OCI-LY1 (cell line): ENCODE results near the gene EFHD1.

Source experiments
- H2AFZ ChIP-seq: fragments of 200-600 bp; sonication (generic), shearing (Covaris generic); 2 replicates; pipeline ENCODE4 v1.6.0; 2014; ENCODE audit warnings: antibody characterized with exemption, mild to moderate bottlenecking, low read length
- H3F3A ChIP-seq: fragments of 200-600 bp; sonication (generic), shearing (Covaris generic); 2 replicates; pipeline ENCODE4 v1.6.0; 2014; ENCODE audit warnings: mild to moderate bottlenecking, antibody characterized with exemption, low read length, moderate library complexity; ENCODE audit not compliant: insufficient read depth
- H3K27ac ChIP-seq: fragments of 200-600 bp; sonication (generic); 2 replicates; pipeline ENCODE4 v1.5.1; 2014; ENCODE audit warnings: low read length, mixed run types, mild to moderate bottlenecking, low read depth; ENCODE audit not compliant: poor library complexity, severe bottlenecking
- H3K27me3 ChIP-seq: fragments of 200-600 bp; sonication (generic); 2 replicates; pipeline ENCODE4 v1.6.0; 2014; ENCODE audit warnings: antibody characterized with exemption, mild to moderate bottlenecking, low read length, moderate library complexity; ENCODE audit not compliant: insufficient read depth
- H3K36me3 ChIP-seq: fragments of 200-600 bp; sonication (generic); 2 replicates; pipeline ENCODE4 v1.6.1; 2014; ENCODE audit warnings: mild to moderate bottlenecking, antibody characterized with exemption, low read length, moderate library complexity, mixed read lengths; ENCODE audit not compliant: insufficient read depth
- H3K4me1 ChIP-seq: fragments of 200-600 bp; sonication (generic); 2 replicates; pipeline ENCODE4 v1.5.1; 2014; ENCODE audit warnings: mild to moderate bottlenecking, low read length, moderate library complexity; ENCODE audit not compliant: insufficient read depth, severe bottlenecking
- H3K4me2 ChIP-seq: fragments of 200-600 bp; sonication (generic), shearing (Covaris generic); 2 replicates; pipeline ENCODE4 v1.6.1; 2014; ENCODE audit warnings: low read length
- H3K4me3 ChIP-seq: fragments of 200-600 bp; sonication (generic); 2 replicates; pipeline ENCODE4 v1.5.1; 2014; ENCODE audit warnings: low read length, low read depth, mild to moderate bottlenecking, mixed read lengths; ENCODE audit not compliant: poor library complexity, severe bottlenecking
- H3K79me2 ChIP-seq: fragments of 200-600 bp; shearing (Covaris generic); 2 replicates; pipeline ENCODE4 v1.6.1; 2016; ENCODE audit warnings: mixed run types, low read length, mixed read lengths; ENCODE audit not compliant: insufficient read depth
- H3K9ac ChIP-seq: fragments of 200-600 bp; sonication (generic), shearing (Covaris generic); 2 replicates; pipeline ENCODE4 v1.6.1; 2014; ENCODE audit warnings: mild to moderate bottlenecking, low read length, mixed read lengths
- H3K9me2 ChIP-seq: fragments of 200-600 bp; sonication (generic), shearing (Covaris generic); 2 replicates; pipeline ENCODE4 v1.6.1; 2014; ENCODE audit warnings: low read depth, mild to moderate bottlenecking, low read length, mixed read lengths
- H3K9me3 ChIP-seq: fragments of 200-600 bp; shearing (Covaris generic); 2 replicates; pipeline ENCODE4 v1.6.1; 2014; ENCODE audit warnings: low read length, mixed read lengths
- H4K20me1 ChIP-seq: fragments of 200-600 bp; sonication (generic), shearing (Covaris generic); 2 replicates; pipeline ENCODE4 v1.6.0; 2016; ENCODE audit warnings: mild to moderate bottlenecking, low read length; ENCODE audit not compliant: insufficient read depth
- CTCF ChIP-seq: fragments of 200-600 bp; sonication (generic), shearing (Covaris generic); IDR thresholded peaks from 2 replicates; pipeline ENCODE4 v1.5.1; 2017; ENCODE audit warnings: mild to moderate bottlenecking, antibody characterized with exemption, low read length, moderate library complexity, mixed read lengths
- EZH2 ChIP-seq: fragments of 200-600 bp; sonication (generic), shearing (Covaris generic); IDR thresholded peaks from 2 replicates; pipeline ENCODE4 v1.8.0; 2017; ENCODE audit warnings: borderline replicate concordance, mixed run types, mild to moderate bottlenecking, antibody characterized with exemption, low read length, moderate library complexity, mixed read lengths

The EFHD1 gene

DNA sequence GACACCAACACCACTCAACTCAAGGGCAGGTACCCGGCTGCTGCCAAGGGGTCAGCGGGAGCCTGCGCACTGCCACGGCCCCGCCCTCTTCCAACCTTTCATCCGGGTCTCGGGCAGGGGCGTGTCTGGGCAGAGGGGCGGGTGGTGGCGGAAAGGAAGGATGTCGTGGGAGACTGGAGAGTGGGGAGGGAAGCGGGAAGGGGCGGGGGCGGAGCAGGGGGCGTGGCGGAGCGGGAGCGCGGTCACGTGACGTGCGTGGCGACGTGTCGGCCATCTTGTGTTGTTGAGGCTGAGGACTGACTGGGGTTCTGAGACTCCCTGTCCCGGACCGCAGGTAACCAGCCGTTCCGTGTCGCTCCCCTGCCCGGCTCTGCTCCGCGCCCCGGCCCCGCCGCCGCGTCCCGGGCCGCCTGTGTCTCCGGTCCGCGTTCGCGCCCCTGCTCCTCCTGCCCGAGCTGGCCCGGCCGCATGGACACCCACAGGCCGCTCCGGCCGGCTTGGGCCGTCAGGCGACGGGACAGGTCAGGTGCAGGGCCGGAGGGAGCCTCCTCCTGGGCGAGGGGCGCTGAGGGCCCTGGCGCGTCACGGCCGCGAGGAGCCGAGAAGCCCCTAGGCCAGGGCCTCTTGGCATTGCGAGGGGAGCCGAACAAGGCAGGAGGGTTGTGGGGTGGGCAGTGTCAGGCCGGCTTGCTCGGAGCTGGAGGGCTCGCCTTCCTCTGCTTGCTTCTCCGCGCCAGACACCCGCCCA is 63.8 kb downstream of the EFHD1 start, which contains the start of gene GIGYF2:
Gene GIGYF2, plus strand, starts transcription at position 273 of the 748 bp plus-strand sequence. CDS start 37,867 bp downstream, outside the sequence.
- H2AFZ ChIP-seq, result peak within 1 kb of the TSS; percentile 99; the same call in 1 of the 2 replicates
- no peaks in the 10 kb centered on the region for H3K9me2 ChIP-seq
- H3K9me3 ChIP-seq, result no peaks in the 10 kb centered on the region

GRCh38 chr2:232697807-232698110 is 64.4 kb downstream of the EFHD1 start:
- no peaks in the 10 kb centered on the region for H4K20me1 ChIP-seq
- H3K4me1 ChIP-seq, result peaks cover 25% of the 10 kb centered on the region
- H3K4me2 ChIP-seq, result peak overlapping the region; percentile 75
- peak overlapping the region; percentile 8 for H3K27ac ChIP-seq
- no peaks in the 10 kb centered on the region for H3F3A ChIP-seq
- peak overlapping the region; percentile 98 for H3K4me3 ChIP-seq
- no peaks in the 10 kb centered on the region for H3K9me3 ChIP-seq
- peaks cover 20% of the 10 kb centered on the region for H3K36me3 ChIP-seq
- H3K79me2 ChIP-seq, result peaks cover 39% of the 10 kb centered on the region
- H3K27me3 ChIP-seq, result no peaks in the 10 kb centered on the region
- no peak overlapping the region for H2AFZ ChIP-seq
- peak overlapping the region; percentile 96 for H3K9ac ChIP-seq
- H3K9me2 ChIP-seq, result no peaks in the 10 kb centered on the region
- TF ChIP-seq EZH2, result no peak
- TF ChIP-seq CTCF, result no peak

More for the DNA sequence above, 63.8 kb downstream of the EFHD1 start, which contains the start of gene GIGYF2:
- H3K27ac ChIP-seq, result peak within 1 kb of the TSS; percentile 25
- peak within 1 kb of the TSS; percentile 96 for H3K9ac ChIP-seq
- H3K79me2 ChIP-seq, result peaks cover 39% of the 10 kb centered on the region
- peak within 1 kb of the TSS; percentile 98 for H3K4me3 ChIP-seq
- H3K36me3 ChIP-seq, result peaks cover 16% of the 10 kb centered on the region; the same call in 1 of the 2 replicates
- no peaks in the 10 kb centered on the region for H4K20me1 ChIP-seq
- no peak for TF ChIP-seq CTCF
- TF ChIP-seq EZH2, result no peak
- H3K4me1 ChIP-seq, result peaks cover 25% of the 10 kb centered on the region
- H3F3A ChIP-seq, result no peaks in the 10 kb centered on the region
- no peaks in the 10 kb centered on the region for H3K27me3 ChIP-seq
- H3K4me2 ChIP-seq, result peak within 1 kb of the TSS; percentile 75

- H3K9me2 ChIP-seq, result no peaks in the 10 kb centered on the region
- H3K9ac ChIP-seq, result peak overlapping the region; percentile 96
- no peaks in the 10 kb centered on the region for H3K27me3 ChIP-seq
- peaks cover 25% of the 10 kb centered on the region for H3K4me1 ChIP-seq
- peaks cover 45% of the 10 kb centered on the region for H3K79me2 ChIP-seq
- no peak for TF ChIP-seq CTCF
- no peak for TF ChIP-seq EZH2
- H4K20me1 ChIP-seq, result no peaks in the 10 kb centered on the region
- no peak overlapping the region for H2AFZ ChIP-seq
- no peaks in the 10 kb centered on the region for H3F3A ChIP-seq
- no peaks in the 10 kb centered on the region for H3K9me3 ChIP-seq
- peaks cover 28% of the 10 kb centered on the region for H3K36me3 ChIP-seq
- peak overlapping the region; percentile 98 for H3K4me3 ChIP-seq
- no peak overlapping the region for H3K27ac ChIP-seq
- peak overlapping the region; percentile 75 for H3K4me2 ChIP-seq
Measured at GRCh38 chr2:232698556-232699091, 65.2 kb downstream of the EFHD1 start.
